Spleen (tissue), 11 donors: ENCODE results near the gene RPP25. TPM values are rescaled to one million over a fixed set of nuclear protein-coding genes. Genes with fewer than 3 reads are reported as not detected.

ENCODE experiments used
- DNase-seq: peaks from one replicate; pipeline ENCODE4 v3.0.0-alpha.2; 2020
- H3K27ac ChIP-seq, 8 donors: fragments of 200-600 bp; sonication (generic) in 7 of 8; 1 replicate in 4 of 8; 2 replicates in 4 of 8; pipeline versions ENCODE4 v1.5.0 to v1.8.0; 2016 to 2021; ENCODE audit warnings: inconsistent platforms in 4 of 8, mild to moderate bottlenecking in 4 of 8, moderate library complexity in 1 of 8
- H3K27me3 ChIP-seq, 7 donors: fragments of 200-600 bp; sonication (generic) in 6 of 7; replicated peaks in 1 of 7; 1 replicate in 4 of 7; 2 replicates in 3 of 7; pipeline versions ENCODE4 v1.5.0 to v1.8.0; 2016 to 2021; ENCODE audit warnings: inconsistent platforms in 3 of 7, mild to moderate bottlenecking in 1 of 7
- H3K36me3 ChIP-seq, 6 donors: fragments of 200-600 bp; sonication (generic) in 5 of 6; 1 replicate in 4 of 6; 2 replicates in 2 of 6; pipeline versions ENCODE4 v1.5.0 to v1.8.0; 2016 to 2021; ENCODE audit warnings: inconsistent platforms in 2 of 6
- H3K4me1 ChIP-seq, 6 donors: fragments of 200-600 bp; sonication (generic) in 5 of 6; 1 replicate in 3 of 6; 2 replicates in 3 of 6; pipeline versions ENCODE4 v1.5.0 to v1.8.0; 2016 to 2021; ENCODE audit warnings: inconsistent platforms in 3 of 6
- H3K4me3 ChIP-seq, 8 donors: fragments of 200-600 bp; sonication (generic) in 7 of 8; 1 replicate in 4 of 8; 2 replicates in 4 of 8; pipeline versions ENCODE4 v1.5.0 to v1.8.0; 2016 to 2021; ENCODE audit warnings: inconsistent platforms in 4 of 8, mild to moderate bottlenecking in 4 of 8, moderate library complexity in 2 of 8
- H3K9me3 ChIP-seq, 8 donors: fragments of 200-600 bp; sonication (generic) in 7 of 8; 1 replicate in 4 of 8; 2 replicates in 4 of 8; pipeline versions ENCODE4 v1.5.0 to v1.8.0; 2016 to 2021; ENCODE audit warnings: inconsistent platforms in 4 of 8
- POLR2A ChIP-seq, 3 donors: fragments of 450-650 bp; IDR thresholded peaks; one replicate each; pipeline ENCODE4 v1.5.1; 2017; ENCODE audit warnings: antibody characterized with exemption in 3 of 3, mild to moderate bottlenecking in 1 of 3
- POLR2AphosphoS5 ChIP-seq, 3 donors: sonication (generic); formaldehyde crosslinking; IDR thresholded peaks; one replicate each; pipeline ENCODE4 v1.5.1; 2017; ENCODE audit warnings: antibody characterized with exemption in 3 of 3
- WGBS, 5 donors: extraction: QIAGEN DNeasy Blood & Tissue Kit in 3 of 5; methylation state at CpG; one replicate each; pipeline versions ENCODE4 v1.1.5 to v1.1.7; 2013 to 2018; 5-methylcytosine and 5-hydroxymethylcytosine counted together
- intact Hi-C: fragments of 100-400 bp; cut with DNase I; formaldehyde crosslinking; loops from one replicate; pipeline ENCODE4 v1.15.0; 2023; ENCODE audit warnings: low total_unique reads
- polyA plus RNA-seq, 3 donors: library from polyadenylated mRNA; stranded (reverse); fragments of 200-250 nt; gene quantifications; one replicate each; pipeline ENCODE4 v1.2.1, GENCODE V29; 2013
- total RNA-seq, 7 donors: library from RNA; depleted of rRNA in 3 of 7; stranded (reverse); fragments of >200 nt in 3 of 7; fragmentation: NEBNext Ultra II Directional in 4 of 7; extraction: Animal tissue kit (Norgen Biotek cat#: 25700) in 4 of 7; gene quantifications; one replicate each; pipeline versions ENCODE4 v1.1.0 to v1.2.1, GENCODE V29; 2016 to 2021
- TF ChIP-seq, protein P1 (sequence below), 11 experiments: fragments of 200-600 bp in 7 of 11; fragments of 450-650 bp in 4 of 11; sonication (generic) in 4 of 11; IDR thresholded peaks in 8 of 11; conservative IDR thresholded peaks in 3 of 11; 1 replicate in 7 of 11; 2 replicates in 4 of 11; pipeline versions ENCODE4 v1.4.0 to v1.8.0; 2016 to 2021; ENCODE audit warnings: antibody characterized with exemption in 11 of 11, inconsistent platforms in 4 of 11, mild to moderate bottlenecking in 1 of 11
- donor health status: healthy with polysubstance abuse.
- donor health status: DM: no; HTN: no; CAD: no; lungs with moderate emphysema.
- donor health status: DM: no; HTN: no; CAD: no.
- donor health status: Bipolar disorder and iron deficiency.
- donor health status: healthy.
- donor health status: DM: no; HTN: no; CAD: no.
- donor health status: DM: yes; HTN: yes; CAD: no.

Gene RPP25
- total and polyA plus RNA-seq, 10 donors, result 4.6 to 18.9 (median 12.2) TPM

- intact Hi-C loops, result no loop called here
Observed at GRCh38 chr15:74994685-74995084, 38.1 kb upstream of the RPP25 start.

GRCh38 chr15:74994236-74994635 lies 37.7 kb upstream of the RPP25 start:
- intact Hi-C loops, result no loop called here
- H3K4me3 ChIP-seq, result no peak overlapping the region

More at GRCh38 chr15:74994685-74995084, 38.1 kb upstream of the RPP25 start:
- no peak for DNase-seq
- Histone ChIP-seq H3K4me3 (peak overlapping the region in 4 of 8 donors; percentile 63 to 88 (median 68)), H3K27ac (no peak overlapping the region), H3K36me3 (no peaks in the 10 kb centered on the region), H3K9me3 (no peaks in the 10 kb centered on the region), H3K4me1 (peaks cover 8 to 25% (median 19%) of the 10 kb centered on the region in 6 donors), H3K27me3 (peaks cover 0 to 80% (median 11%) of the 10 kb centered on the region in 7 donors)
- WGBS, 5 donors, result 49 to 58% (median 57%) methylated on average over 5 of the region's 5 CpGs
- TF ChIP-seq, protein P1, sequence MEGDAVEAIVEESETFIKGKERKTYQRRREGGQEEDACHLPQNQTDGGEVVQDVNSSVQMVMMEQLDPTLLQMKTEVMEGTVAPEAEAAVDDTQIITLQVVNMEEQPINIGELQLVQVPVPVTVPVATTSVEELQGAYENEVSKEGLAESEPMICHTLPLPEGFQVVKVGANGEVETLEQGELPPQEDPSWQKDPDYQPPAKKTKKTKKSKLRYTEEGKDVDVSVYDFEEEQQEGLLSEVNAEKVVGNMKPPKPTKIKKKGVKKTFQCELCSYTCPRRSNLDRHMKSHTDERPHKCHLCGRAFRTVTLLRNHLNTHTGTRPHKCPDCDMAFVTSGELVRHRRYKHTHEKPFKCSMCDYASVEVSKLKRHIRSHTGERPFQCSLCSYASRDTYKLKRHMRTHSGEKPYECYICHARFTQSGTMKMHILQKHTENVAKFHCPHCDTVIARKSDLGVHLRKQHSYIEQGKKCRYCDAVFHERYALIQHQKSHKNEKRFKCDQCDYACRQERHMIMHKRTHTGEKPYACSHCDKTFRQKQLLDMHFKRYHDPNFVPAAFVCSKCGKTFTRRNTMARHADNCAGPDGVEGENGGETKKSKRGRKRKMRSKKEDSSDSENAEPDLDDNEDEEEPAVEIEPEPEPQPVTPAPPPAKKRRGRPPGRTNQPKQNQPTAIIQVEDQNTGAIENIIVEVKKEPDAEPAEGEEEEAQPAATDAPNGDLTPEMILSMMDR (IDR thresholded peaks at IDR 0.05 in 8 of 11, conservative IDR thresholded peaks at IDR 0.05 in 3 of 11), result no peak
- TF ChIP-seq POLR2AphosphoS5 (IDR thresholded peaks at IDR 0.05) (no peak), POLR2A (IDR thresholded peaks at IDR 0.05) (no peak)

GRCh38 chr15:74992619-74993018 lies 36.0 kb upstream of the RPP25 start:
- intact Hi-C loops, result no loop called here
- DNase-seq, result no peak
- no peaks in the 10 kb centered on the region for H3K9me3 ChIP-seq

More at GRCh38 chr15:74994236-74994635, 37.7 kb upstream of the RPP25 start:
- Histone ChIP-seq H3K27ac (no peak overlapping the region), H3K27me3 (peaks cover 0 to 76% (median 11%) of the 10 kb centered on the region in 7 donors), H3K4me1 (peaks cover 8 to 25% (median 19%) of the 10 kb centered on the region in 6 donors), H3K36me3 (no peaks in the 10 kb centered on the region), H3K9me3 (no peaks in the 10 kb centered on the region)
- DNase-seq, result peak; percentile 28
- TF ChIP-seq, protein P1 (IDR thresholded peaks at IDR 0.05 in 8 of 11, conservative IDR thresholded peaks at IDR 0.05 in 3 of 11), result no peak
- TF ChIP-seq POLR2AphosphoS5 (IDR thresholded peaks at IDR 0.05) (no peak), POLR2A (IDR thresholded peaks at IDR 0.05) (no peak)
- WGBS, 5 donors, result 48 to 68% (median 51%) methylated on average over 2 of the region's 2 CpGs

GRCh38 chr15:74989527-74989926 lies 33.0 kb upstream of the RPP25 start:
- no peak overlapping the region for H3K27ac ChIP-seq
- no peak overlapping the region for H3K4me3 ChIP-seq
- intact Hi-C loops, result no loop called here
- peaks cover 0 to 42% (median 0%) of the 10 kb centered on the region in 7 donors for H3K27me3 ChIP-seq
- no peaks in the 10 kb centered on the region for H3K36me3 ChIP-seq
- DNase-seq, result no peak
- no peaks in the 10 kb centered on the region for H3K4me1 ChIP-seq
- TF ChIP-seq POLR2AphosphoS5 (IDR thresholded peaks at IDR 0.05) (no peak), POLR2A (IDR thresholded peaks at IDR 0.05) (no peak)
- TF ChIP-seq, protein P1 (IDR thresholded peaks at IDR 0.05 in 8 of 11, conservative IDR thresholded peaks at IDR 0.05 in 3 of 11), result no peak
- no peaks in the 10 kb centered on the region for H3K9me3 ChIP-seq

More at GRCh38 chr15:74992619-74993018, 36.0 kb upstream of the RPP25 start:
- peaks cover 0 to 60% (median 11%) of the 10 kb centered on the region in 7 donors for H3K27me3 ChIP-seq
- WGBS, 5 donors, result 17 to 40% (median 31%) methylated on average over 1 of the region's 1 CpG
- no peaks in the 10 kb centered on the region for H3K36me3 ChIP-seq
- no peak overlapping the region for H3K27ac ChIP-seq
- peaks cover 8 to 25% (median 19%) of the 10 kb centered on the region in 6 donors for H3K4me1 ChIP-seq
- TF ChIP-seq POLR2AphosphoS5 (IDR thresholded peaks at IDR 0.05) (no peak), POLR2A (IDR thresholded peaks at IDR 0.05) (no peak)
- TF ChIP-seq, protein P1 (IDR thresholded peaks at IDR 0.05 in 8 of 11, conservative IDR thresholded peaks at IDR 0.05 in 3 of 11), result no peak
- no peak overlapping the region for H3K4me3 ChIP-seq
